ENCODE results near the gene B4GALT6. TPM values are rescaled to one million over a fixed set of nuclear protein-coding genes. Genes with fewer than 3 reads are reported as not detected.

Gene B4GALT6
- polyA plus RNA-seq, 1 donor from 2014 or later: 19.4 TPM

DNA sequence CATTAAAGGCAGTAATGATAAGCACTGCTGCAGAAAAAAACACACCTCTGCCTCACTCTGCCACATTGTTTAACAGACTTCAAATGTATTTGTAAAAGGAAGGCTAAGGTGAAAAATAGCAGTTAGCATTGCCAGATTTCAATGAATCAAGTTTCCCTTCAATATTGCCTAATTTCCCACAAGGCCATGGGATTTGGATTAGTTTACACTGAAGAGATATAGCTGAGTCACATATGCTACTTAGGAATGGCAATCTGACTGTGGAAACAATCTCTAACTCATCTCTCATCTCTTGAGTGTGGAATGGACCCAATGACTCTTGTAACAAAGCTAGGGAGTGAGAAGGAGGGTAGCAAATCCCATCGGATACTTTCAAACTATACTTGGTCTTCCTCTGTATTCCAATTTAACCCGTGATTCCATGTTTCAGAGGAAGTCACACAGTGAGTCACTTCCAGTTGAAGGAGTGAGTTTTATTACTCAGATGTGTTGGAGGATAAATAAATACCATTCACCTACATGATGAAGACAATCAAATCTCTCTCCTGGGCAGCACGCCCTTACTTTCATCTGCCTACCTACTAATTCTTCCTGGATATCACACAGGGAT lies 5.1 kb downstream of the B4GALT6 start:
- no peaks in the 10 kb centered on the region for H3K9me2 ChIP-seq (ENCODE audit: insufficient read depth, low read length)
- H2AFZ ChIP-seq (ENCODE audit: low read depth, low read length): no peak overlapping the region
- TF ChIP-seq MXI1 (conservative IDR thresholded peaks at IDR 0.05; ENCODE audit: poor library complexity, severe bottlenecking) (no peak), SMC3 (conservative IDR thresholded peaks at IDR 0.05; ENCODE audit: poor library complexity) (no peak), POLR2AphosphoS5 (IDR thresholded peaks at IDR 0.05) (no peak), TAF1 (IDR thresholded peaks at IDR 0.05; ENCODE audit: low read depth) (no peak), EZH2 (IDR thresholded peaks at IDR 0.05; ENCODE audit: borderline replicate concordance, insufficient read depth, low read length, poor library complexity, severe bottlenecking) (no peak), CTCF (IDR thresholded peaks at IDR 0.05; ENCODE audit: poor library complexity, severe bottlenecking) (no peak), EP300 (conservative IDR thresholded peaks at IDR 0.05; ENCODE audit: poor library complexity, severe bottlenecking) (no peak)
- H3K4me2 ChIP-seq (ENCODE audit: low read length): no peak overlapping the region
- H3K36me3 ChIP-seq (ENCODE audit: insufficient read depth, low read length): no peaks in the 10 kb centered on the region
- H3K4me3 ChIP-seq (ENCODE audit: low read length): no peak overlapping the region
- no peak overlapping the region for H3K27ac ChIP-seq (ENCODE audit: low read length)
- peaks cover 62% of the 10 kb centered on the region for H3K79me2 ChIP-seq (replicated peaks; ENCODE audit: insufficient read depth, low read length)
- no peaks in the 10 kb centered on the region for H3K9me3 ChIP-seq (ENCODE audit: low read length)
- no peak overlapping the region for H3K9ac ChIP-seq (ENCODE audit: low read length)
- no peaks in the 10 kb centered on the region for H4K20me1 ChIP-seq (ENCODE audit: insufficient read depth)
- H3K27me3 ChIP-seq (ENCODE audit: insufficient read depth, low read depth, low read length): no peaks in the 10 kb centered on the region
- H3F3A ChIP-seq (ENCODE audit: insufficient read depth, low read length, poor library complexity, severe bottlenecking): no peaks in the 10 kb centered on the region

- Histone ChIP-seq H2AFZ (ENCODE audit: low read depth, low read length) (no peak overlapping the region), H3K9ac (ENCODE audit: low read length) (no peak overlapping the region), H3K79me2 (replicated peaks; ENCODE audit: insufficient read depth, low read length) (peaks cover 54% of the 10 kb centered on the region), H3K4me3 (ENCODE audit: low read length) (no peak overlapping the region), H3K27ac (ENCODE audit: low read length) (no peak overlapping the region), H3K27me3 (ENCODE audit: insufficient read depth, low read depth, low read length) (no peaks in the 10 kb centered on the region), H3K9me2 (ENCODE audit: insufficient read depth, low read length) (no peaks in the 10 kb centered on the region), H4K20me1 (ENCODE audit: insufficient read depth) (no peaks in the 10 kb centered on the region), H3K9me3 (ENCODE audit: low read length) (no peaks in the 10 kb centered on the region), H3F3A (ENCODE audit: insufficient read depth, low read length, poor library complexity, severe bottlenecking) (no peaks in the 10 kb centered on the region), H3K4me2 (ENCODE audit: low read length) (no peak overlapping the region), H3K36me3 (ENCODE audit: insufficient read depth, low read length) (no peaks in the 10 kb centered on the region)
- TF ChIP-seq TAF1 (IDR thresholded peaks at IDR 0.05; ENCODE audit: low read depth): no peak
- no peak for TF ChIP-seq POLR2AphosphoS5 (IDR thresholded peaks at IDR 0.05)
- no peak for TF ChIP-seq RAD21 (conservative IDR thresholded peaks at IDR 0.05)
- TF ChIP-seq EZH2 (IDR thresholded peaks at IDR 0.05; ENCODE audit: borderline replicate concordance, insufficient read depth, low read length, poor library complexity, severe bottlenecking): no peak
- TF ChIP-seq EP300 (conservative IDR thresholded peaks at IDR 0.05; ENCODE audit: poor library complexity, severe bottlenecking): no peak
- TF ChIP-seq SMC3 (conservative IDR thresholded peaks at IDR 0.05; ENCODE audit: poor library complexity): no peak
- TF ChIP-seq REST (IDR thresholded peaks at IDR 0.05; ENCODE audit: borderline replicate concordance): no peak
- no peak for TF ChIP-seq CTCF (IDR thresholded peaks at IDR 0.05; ENCODE audit: poor library complexity, severe bottlenecking)
- no peak for TF ChIP-seq MXI1 (conservative IDR thresholded peaks at IDR 0.05; ENCODE audit: poor library complexity, severe bottlenecking)
These were observed 6.0 kb downstream of the B4GALT6 start for GRCh38 chr18:31678425-31678824.
